22Rv1 (cell line): ENCODE measurements around the gene MIS18A.

Experiments used
- CTCF ChIP-seq: fragments of 450-650 bp; IDR thresholded peaks from 2 replicates; pipeline ENCODE4 v1.5.1; 2017; ENCODE audit warnings: mild to moderate bottlenecking
- ZFX ChIP-seq: fragments of 450-650 bp; IDR thresholded peaks from 2 replicates; pipeline ENCODE4 v1.6.1; 2017; ENCODE audit warnings: antibody characterized with exemption, borderline replicate concordance

- TF ChIP-seq CTCF (no peak), ZFX (no peak)
Measured at GRCh38 chr21:32320726-32321125, 41.9 kb upstream of the MIS18A start.
